OCI-LY3 (cell line): ENCODE data around the gene BCL11B.
A peak's percentile ranks its signal among the peaks of the same experiment; 100 is the strongest.

Experiments
- H2AFZ ChIP-seq: fragments of 200-600, 300-600 bp; shearing (Covaris generic); 2 replicates; pipeline ENCODE4 v1.6.0; 2014; ENCODE audit warnings: antibody characterized with exemption, low read depth, low read length
- H3K27ac ChIP-seq: fragments of 200-600, 300-600 bp; sonication (generic); 2 replicates; pipeline ENCODE4 v1.5.1; 2014; ENCODE audit warnings: mild to moderate bottlenecking, low read length, moderate library complexity, mixed read lengths
- H3K27me3 ChIP-seq: fragments of 200-600, 300-600 bp; sonication (generic); 2 replicates; pipeline ENCODE4 v1.6.1; 2014; ENCODE audit warnings: low read depth, low read length, mixed read lengths
- H3K36me3 ChIP-seq: fragments of 200-600, 300-600 bp; sonication (generic); replicated peaks from 2 replicates; pipeline ENCODE3; 2014; ENCODE audit warnings: low read depth, low read length, mixed read lengths
- H3K4me1 ChIP-seq: fragments of 300-600, 200-600 bp; sonication (generic); 2 replicates; pipeline ENCODE4 v1.6.1; 2014; ENCODE audit warnings: low read length, mixed read lengths
- H3K4me2 ChIP-seq: fragments of 200-600, 300-600 bp; sonication (generic); 2 replicates; pipeline ENCODE4 v1.6.1; 2014; ENCODE audit warnings: low read length, mixed read lengths
- H3K4me3 ChIP-seq: fragments of 300-600, 200-600 bp; sonication (generic); 2 replicates; pipeline ENCODE4 v1.5.1; 2014; ENCODE audit warnings: antibody characterized with exemption, mild to moderate bottlenecking, low read length, moderate library complexity
- H3K79me2 ChIP-seq: fragments of 300-600, 200-600 bp; shearing (Covaris generic); 2 replicates; pipeline ENCODE4 v1.6.1; 2014; ENCODE audit warnings: mild to moderate bottlenecking, low read length, mixed read lengths
- H3K9ac ChIP-seq: fragments of 300-600, 200-600 bp; shearing (Covaris generic); 2 replicates; pipeline ENCODE4 v1.6.0; 2014; ENCODE audit warnings: mild to moderate bottlenecking, low read length, moderate library complexity
- H3K9me3 ChIP-seq: fragments of 200-600, 300-600 bp; shearing (Covaris generic); 2 replicates; pipeline ENCODE4 v1.6.1; 2014; ENCODE audit warnings: low read length, mixed read lengths; ENCODE audit not compliant: insufficient read depth
- H4K20me1 ChIP-seq: fragments of 200-600, 300-600 bp; sonication (generic); 2 replicates; pipeline ENCODE4 v1.6.1; 2016; ENCODE audit warnings: low read length, mixed read lengths; ENCODE audit not compliant: insufficient read depth
- CTCF ChIP-seq: fragments of 200-600, 300-600 bp; sonication (generic); IDR thresholded peaks from 2 replicates; pipeline ENCODE4 v1.5.1; 2014; ENCODE audit warnings: antibody characterized with exemption, low read length, low read depth
- EZH2phosphoT487 ChIP-seq: fragments of 200-600 bp; shearing (Covaris generic); IDR thresholded peaks from 2 replicates; pipeline ENCODE4 v1.6.1; 2018; ENCODE audit warnings: antibody characterized with exemption, mixed run types, low read depth

BCL11B gene

GRCh38 chr14:99280852-99281251, 8.9 kb upstream of the BCL11B start:
- Histone ChIP-seq H3K27me3 (peaks cover 31% of the 10 kb centered on the region), H3K4me1 (peaks cover 17% of the 10 kb centered on the region), H3K4me2 (no peak overlapping the region), H3K9ac (no peak overlapping the region), H3K27ac (no peak overlapping the region), H3K36me3 (no peaks in the 10 kb centered on the region), H3K9me3 (no peaks in the 10 kb centered on the region), H4K20me1 (no peaks in the 10 kb centered on the region), H3K79me2 (no peaks in the 10 kb centered on the region), H3K4me3 (no peak overlapping the region), H2AFZ (no peak overlapping the region)
- no peak for TF ChIP-seq EZH2phosphoT487
- TF ChIP-seq CTCF = no peak

- Histone ChIP-seq H3K36me3 (no peaks in the 10 kb centered on the region), H3K4me1 (peaks cover 17% of the 10 kb centered on the region), H3K4me2 (no peak overlapping the region), H4K20me1 (no peaks in the 10 kb centered on the region), H3K9me3 (no peaks in the 10 kb centered on the region), H3K27ac (no peak overlapping the region), H3K79me2 (no peaks in the 10 kb centered on the region), H2AFZ (no peak overlapping the region), H3K27me3 (peaks cover 35% of the 10 kb centered on the region), H3K9ac (no peak overlapping the region), H3K4me3 (no peak overlapping the region)
- TF ChIP-seq EZH2phosphoT487 = no peak
- no peak for TF ChIP-seq CTCF
These were observed 8.2 kb upstream of the BCL11B start for GRCh38 chr14:99280066-99280731.

GRCh38 chr14:99278836-99279235, 6.8 kb upstream of the BCL11B start:
- Histone ChIP-seq H3K27ac (no peak overlapping the region), H4K20me1 (no peaks in the 10 kb centered on the region), H3K4me2 (no peak overlapping the region), H3K36me3 (no peaks in the 10 kb centered on the region), H3K9ac (no peak overlapping the region), H3K4me1 (peaks cover 17% of the 10 kb centered on the region), H3K79me2 (no peaks in the 10 kb centered on the region), H2AFZ (no peak overlapping the region), H3K27me3 (peaks cover 35% of the 10 kb centered on the region), H3K4me3 (no peak overlapping the region), H3K9me3 (no peaks in the 10 kb centered on the region)
- TF ChIP-seq CTCF = no peak
- no peak for TF ChIP-seq EZH2phosphoT487

GRCh38 chr14:99277530-99277929, 5.5 kb upstream of the BCL11B start:
- Histone ChIP-seq H2AFZ (no peak overlapping the region), H3K27me3 (peaks cover 35% of the 10 kb centered on the region), H3K36me3 (no peaks in the 10 kb centered on the region), H3K4me2 (peak overlapping the region; percentile 67), H3K27ac (no peak overlapping the region), H3K4me3 (peak overlapping the region; percentile 52), H3K4me1 (peaks cover 17% of the 10 kb centered on the region), H3K9ac (no peak overlapping the region), H3K9me3 (no peaks in the 10 kb centered on the region), H3K79me2 (no peaks in the 10 kb centered on the region), H4K20me1 (no peaks in the 10 kb centered on the region)
- TF ChIP-seq CTCF (no peak), EZH2phosphoT487 (no peak)
